C4-2B (cell line): Measurements from ENCODE around the gene GPR34.

Source experiments
- H3K27ac ChIP-seq: fragments of 450-650 bp; 2 replicates; pipeline ENCODE4 v1.5.1; 2017
- CTCF ChIP-seq: fragments of 450-650 bp; conservative IDR thresholded peaks from 2 replicates; pipeline ENCODE4 v1.5.1; 2017; ENCODE audit warnings: mild to moderate bottlenecking
- ZFX ChIP-seq: fragments of 450-650 bp; IDR thresholded peaks from 2 replicates; pipeline ENCODE4 v1.6.1; 2017

Gene GPR34

GRCh38 chrX:41737065-41737464 is 48.3 kb downstream of the GPR34 start:
- TF ChIP-seq ZFX (no peak), CTCF (no peak)

GRCh38 chrX:41739871-41740270 is 51.1 kb downstream of the GPR34 start:
- H3K27ac ChIP-seq: no peak overlapping the region
- TF ChIP-seq ZFX (no peak), CTCF (no peak)

More at GRCh38 chrX:41737065-41737464, 48.3 kb downstream of the GPR34 start:
- no peak overlapping the region for H3K27ac ChIP-seq
